HG03469 (cell line): ENCODE measurements around the gene CCNDBP1.
"Not testable (repeated sequence)": the region's sequence is repeated elsewhere in the genome, so short reads cannot be mapped to it uniquely, and the experiment has no call there.

ENCODE experiments used
- ATAC-seq: cut with Tn5 transposase; IDR thresholded peaks from one replicate; pipeline ENCODE4 v1.9.1; 2021; ENCODE audit warnings: mild to moderate bottlenecking, moderate library complexity, moderate number of reproducible peaks; ENCODE audit not compliant: unreplicated experiment

CCNDBP1 gene

GRCh38 chr15:43214169-43214568 lies 29.0 kb downstream of the CCNDBP1 start:
- no peak for ATAC-seq

- no peak for ATAC-seq
Measured at GRCh38 chr15:43214592-43215295, 29.5 kb downstream of the CCNDBP1 start.

- ATAC-seq = no peak
Measured at GRCh38 chr15:43215961-43216360, 30.8 kb downstream of the CCNDBP1 start.

DNA sequence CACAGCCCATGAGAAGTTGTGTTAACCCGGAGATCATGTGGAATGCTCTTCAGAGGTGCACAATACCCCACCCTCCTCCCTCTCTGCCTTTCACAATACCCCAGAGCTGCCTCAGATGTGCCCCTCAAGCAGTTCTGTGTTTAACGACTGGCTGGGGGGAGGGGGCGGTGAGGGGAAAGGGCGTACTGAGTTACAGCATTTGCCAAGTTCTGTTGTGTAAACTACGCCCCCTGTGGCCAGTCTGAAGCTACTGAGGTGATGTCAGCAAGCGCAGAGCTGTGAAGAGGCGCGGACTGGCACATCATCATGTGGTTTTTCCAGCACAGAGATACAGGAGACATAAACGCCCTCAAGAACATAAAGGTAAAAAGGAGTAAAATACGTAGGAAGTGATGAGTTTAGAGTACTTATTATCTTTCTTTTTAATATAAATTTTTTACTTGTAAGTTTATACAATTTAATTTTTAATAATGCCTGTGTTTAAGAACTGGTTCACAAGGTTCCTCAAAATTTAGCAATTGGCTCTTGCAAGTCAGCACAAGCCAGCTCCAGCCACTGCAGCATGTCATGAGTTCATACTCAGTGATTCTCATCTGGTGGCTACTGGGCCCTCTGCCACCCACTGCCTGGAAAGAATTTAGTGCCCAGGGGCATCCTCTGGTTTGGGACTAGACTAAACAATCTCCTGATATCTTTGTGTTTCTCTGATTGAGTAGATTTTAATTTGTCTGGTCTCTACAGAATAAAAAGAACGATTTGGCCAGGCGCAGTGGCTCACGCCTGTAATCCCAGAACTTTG lies 33.9 kb downstream of the CCNDBP1 start:
- ATAC-seq = no peak

DNA sequence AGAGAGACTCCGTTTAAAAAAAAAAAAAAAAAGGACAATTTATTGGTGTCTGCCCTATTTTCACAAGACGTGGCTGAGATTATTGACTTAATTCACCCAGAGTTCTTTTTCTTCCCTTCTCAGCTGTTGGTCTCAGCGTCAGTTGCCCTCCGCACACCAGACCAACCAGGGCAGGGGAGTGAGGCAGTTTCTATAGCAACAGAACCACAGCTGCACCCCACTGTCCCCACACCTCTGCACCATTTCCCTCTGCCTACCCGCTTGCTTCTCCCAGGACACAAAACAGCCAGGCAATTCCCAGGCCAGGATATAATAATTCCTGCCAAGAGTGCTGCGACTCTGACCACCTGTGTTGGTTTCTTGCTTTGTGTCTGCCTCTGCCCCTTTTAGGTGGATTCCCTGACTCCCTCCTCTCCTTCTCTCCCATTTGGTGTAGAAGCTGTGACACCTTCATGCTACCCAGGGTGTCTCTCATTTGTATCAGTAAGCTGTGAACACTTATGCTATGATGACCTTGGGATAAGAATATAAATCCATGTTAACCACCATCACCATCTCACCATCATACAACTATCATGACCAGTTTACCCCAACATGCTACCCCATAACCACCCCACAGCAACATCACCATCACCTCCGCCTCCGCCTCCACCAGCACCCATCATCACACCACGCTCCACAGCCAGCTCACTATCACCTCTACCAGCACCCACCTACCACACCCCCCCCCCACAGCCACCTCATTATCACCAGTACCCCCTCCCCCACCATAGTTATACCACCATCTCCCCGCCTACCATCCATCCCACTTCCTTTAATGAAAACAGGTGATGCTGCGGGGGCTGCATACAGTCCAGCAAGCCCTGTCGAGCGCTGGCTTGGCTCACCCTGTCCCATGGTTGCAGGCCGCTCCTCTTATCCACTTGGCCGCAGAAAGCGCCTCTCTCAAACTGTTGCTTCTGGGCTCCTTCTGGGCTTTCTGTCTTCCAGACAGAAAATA lies 35.0 kb downstream of the CCNDBP1 start:
- no peak for ATAC-seq

DNA sequence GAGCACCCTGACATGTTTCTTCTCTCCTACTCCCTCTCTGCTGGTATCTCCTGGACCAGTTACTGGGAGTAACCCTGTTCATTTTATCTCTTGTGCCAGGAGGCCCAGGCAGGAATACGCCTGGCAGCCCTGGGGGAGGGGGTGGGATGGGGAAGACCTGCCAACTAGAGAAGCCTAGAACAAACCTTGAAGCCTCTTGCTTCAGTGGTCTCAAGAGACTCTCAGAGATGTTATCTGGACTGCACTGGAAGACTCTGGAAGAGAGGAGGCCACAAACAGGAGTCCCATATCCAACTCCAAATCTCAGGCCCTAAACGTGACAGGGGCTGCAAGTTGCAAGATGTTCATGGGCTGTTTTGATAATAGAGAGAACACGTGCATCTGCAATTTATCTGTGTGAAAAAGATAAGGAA lies 35.8 kb downstream of the CCNDBP1 start, which contains the start of gene EPB42:
TSS of gene EPB42 (minus strand) at position 28 of the 413 bp plus-strand sequence. CDS start 193 bp downstream, outside the sequence.
- ATAC-seq = no peak

DNA sequence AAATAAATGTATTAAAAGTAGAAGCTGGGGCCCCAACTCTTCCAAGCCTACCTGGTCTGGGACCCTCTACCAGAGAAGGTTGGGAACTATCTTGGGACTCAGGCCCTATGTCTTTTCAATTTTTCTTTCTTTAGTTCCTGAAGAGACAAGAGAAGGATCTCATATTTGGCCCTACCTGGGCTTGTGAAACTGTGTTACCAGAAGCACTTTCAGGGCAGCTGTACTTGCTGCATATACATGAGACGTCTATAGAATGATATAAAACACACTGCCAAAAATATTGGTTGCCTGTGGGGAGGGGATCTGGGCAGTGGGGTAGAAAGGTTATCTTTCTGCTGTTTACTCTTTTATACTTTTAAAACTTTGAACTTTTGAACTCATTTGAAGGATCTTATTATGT lies 36.2 kb downstream of the CCNDBP1 start:
- ATAC-seq = no peak

GRCh38 chr15:43225201-43225949 lies 40.2 kb downstream of the CCNDBP1 start:
- no peak for ATAC-seq

DNA sequence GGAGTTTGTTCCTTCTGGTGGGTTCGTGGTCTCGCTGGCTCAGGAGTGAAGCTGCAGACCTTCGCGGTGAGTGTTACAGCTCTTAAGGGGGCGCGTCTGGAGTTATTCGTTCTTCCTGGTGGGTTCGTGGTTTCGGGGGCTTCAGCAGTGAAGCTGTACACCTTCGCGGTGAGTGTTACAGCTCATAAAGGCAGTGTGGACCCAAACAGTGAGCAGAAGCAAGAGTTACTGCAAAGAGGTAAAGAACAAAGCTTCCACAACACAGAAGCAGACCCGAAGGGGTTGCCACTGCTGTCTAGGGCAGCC lies 40.7 kb downstream of the CCNDBP1 start:
- not testable (repeated sequence) for ATAC-seq

GRCh38 chr15:43226436-43227305 lies 41.5 kb downstream of the CCNDBP1 start:
- ATAC-seq = no peak

- ATAC-seq = no peak
Measured at GRCh38 chr15:43229977-43230376, 44.8 kb downstream of the CCNDBP1 start.

- no peak for ATAC-seq
Measured at GRCh38 chr15:43230640-43231115, 45.5 kb downstream of the CCNDBP1 start.

GRCh38 chr15:43232289-43232874 lies 47.2 kb downstream of the CCNDBP1 start:
- ATAC-seq = no peak

- no peak for ATAC-seq
Measured at GRCh38 chr15:43235536-43235935, 50.3 kb downstream of the CCNDBP1 start.

GRCh38 chr15:43237842-43238470 lies 52.8 kb downstream of the CCNDBP1 start:
- no peak for ATAC-seq

DNA sequence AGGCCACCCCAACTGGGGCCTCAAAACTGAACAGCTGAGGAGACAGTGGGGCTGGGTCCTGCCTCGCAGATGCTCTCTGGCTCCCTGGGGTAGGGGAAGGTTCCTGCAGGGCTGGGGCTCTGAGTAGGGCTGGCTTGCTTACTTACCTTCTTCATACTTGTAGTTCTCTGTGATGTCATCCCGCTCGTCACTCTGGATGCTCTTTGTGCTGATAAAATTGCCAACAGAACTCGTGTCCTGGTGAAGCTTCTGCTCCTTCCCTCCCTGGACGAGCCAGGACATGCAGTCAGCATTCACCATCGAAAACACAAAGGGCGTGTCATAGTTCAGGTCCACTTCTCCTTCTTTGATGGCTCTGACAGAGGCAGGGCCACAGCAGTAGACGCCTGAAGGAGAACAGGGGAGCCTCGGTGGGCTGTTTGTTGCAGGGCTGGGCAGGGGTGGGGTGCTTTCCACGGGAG lies 53.5 kb downstream of the CCNDBP1 start:
- no peak for ATAC-seq

- ATAC-seq = no peak
Measured at GRCh38 chr15:43239732-43240491, 54.7 kb downstream of the CCNDBP1 start.

DNA sequence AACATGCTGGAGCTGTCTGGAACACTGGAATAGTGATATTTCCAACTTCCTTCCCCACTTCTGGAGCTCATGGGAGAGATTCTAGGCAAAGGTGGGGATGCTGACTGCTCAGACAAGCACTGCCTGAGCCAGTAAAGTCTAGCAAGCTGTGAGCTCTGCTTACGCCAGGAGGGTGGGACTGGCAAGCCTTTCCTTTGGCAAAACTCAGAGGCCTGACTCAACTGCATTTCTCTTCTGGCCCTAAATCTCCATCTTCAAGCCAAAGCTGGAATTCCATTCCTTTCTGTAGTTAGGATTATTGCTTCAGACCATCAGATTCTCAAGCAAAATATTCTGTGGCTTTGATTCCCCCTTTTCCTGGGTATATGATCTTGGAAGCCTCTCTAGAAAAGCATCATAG lies 55.9 kb downstream of the CCNDBP1 start:
- ATAC-seq = no peak
